KOPT-K1 (cell line): ENCODE results near the gene C16orf86.

Experiments
- H3K27ac ChIP-seq: fragments of 200-600 bp; sonication (generic); 2 replicates; pipeline ENCODE4 v1.5.1; 2016; ENCODE audit warnings: antibody characterized with exemption, mild to moderate bottlenecking, low read depth, low read length; ENCODE audit not compliant: poor library complexity, severe bottlenecking
- H3K36me3 ChIP-seq: fragments of 200-600 bp; sonication (generic); 2 replicates; pipeline ENCODE4 v1.5.1; 2017; ENCODE audit warnings: antibody characterized with exemption, mild to moderate bottlenecking, low read length, moderate library complexity; ENCODE audit not compliant: insufficient read depth
- H3K9me3 ChIP-seq: fragments of 200-600 bp; sonication (generic); 2 replicates; pipeline ENCODE4 v1.5.1; 2017; ENCODE audit warnings: antibody characterized with exemption, low read length, mild to moderate bottlenecking; ENCODE audit not compliant: insufficient read depth, poor library complexity, severe bottlenecking

The C16orf86 gene

GRCh38 chr16:67668495-67669157 lies 2.0 kb downstream of the C16orf86 start:
- H3K36me3 ChIP-seq, result no peaks in the 10 kb centered on the region
- no peak overlapping the region for H3K27ac ChIP-seq
- no peaks in the 10 kb centered on the region for H3K9me3 ChIP-seq

- H3K9me3 ChIP-seq, result no peaks in the 10 kb centered on the region
- no peak overlapping the region for H3K27ac ChIP-seq
- peaks cover 2% of the 10 kb centered on the region; the same call in 1 of the 2 replicates for H3K36me3 ChIP-seq
Measured at GRCh38 chr16:67669499-67670101, 3.0 kb downstream of the C16orf86 start.

GRCh38 chr16:67672306-67672705 lies 5.7 kb downstream of the C16orf86 start:
- Histone ChIP-seq H3K9me3 (no peaks in the 10 kb centered on the region), H3K27ac (no peak overlapping the region), H3K36me3 (peaks cover 19% of the 10 kb centered on the region; the same call in 1 of the 2 replicates)

- Histone ChIP-seq H3K36me3 (peaks cover 19% of the 10 kb centered on the region; the same call in 1 of the 2 replicates), H3K9me3 (no peaks in the 10 kb centered on the region), H3K27ac (no peak overlapping the region)
Measured at GRCh38 chr16:67672739-67673662, 6.4 kb downstream of the C16orf86 start.

- Histone ChIP-seq H3K9me3 (no peaks in the 10 kb centered on the region), H3K36me3 (peaks cover 24% of the 10 kb centered on the region; the same call in 1 of the 2 replicates), H3K27ac (no peak overlapping the region)
Measured at GRCh38 chr16:67673712-67674580, 7.3 kb downstream of the C16orf86 start.

GRCh38 chr16:67674851-67675578 lies 8.4 kb downstream of the C16orf86 start:
- Histone ChIP-seq H3K27ac (no peak overlapping the region), H3K9me3 (no peaks in the 10 kb centered on the region), H3K36me3 (peaks cover 29% of the 10 kb centered on the region; the same call in 1 of the 2 replicates)

GRCh38 chr16:67675579-67675935 lies 8.9 kb downstream of the C16orf86 start:
- peaks cover 34% of the 10 kb centered on the region; the same call in 1 of the 2 replicates for H3K36me3 ChIP-seq
- no peak overlapping the region for H3K27ac ChIP-seq
- no peaks in the 10 kb centered on the region for H3K9me3 ChIP-seq

- Histone ChIP-seq H3K9me3 (no peaks in the 10 kb centered on the region), H3K27ac (no peak overlapping the region), H3K36me3 (peaks cover 37% of the 10 kb centered on the region; the same call in 1 of the 2 replicates)
Measured at GRCh38 chr16:67675999-67676398, 9.4 kb downstream of the C16orf86 start.

- H3K9me3 ChIP-seq, result no peaks in the 10 kb centered on the region
- peaks cover 41% of the 10 kb centered on the region; the same call in 1 of the 2 replicates for H3K36me3 ChIP-seq
- no peak overlapping the region for H3K27ac ChIP-seq
Measured at GRCh38 chr16:67676516-67676915, 9.9 kb downstream of the C16orf86 start.

- Histone ChIP-seq H3K27ac (no peak overlapping the region), H3K9me3 (no peaks in the 10 kb centered on the region), H3K36me3 (peaks cover 45% of the 10 kb centered on the region; the same call in 1 of the 2 replicates)
Measured at GRCh38 chr16:67676939-67677338, 10.3 kb downstream of the C16orf86 start.

- Histone ChIP-seq H3K9me3 (no peaks in the 10 kb centered on the region), H3K36me3 (peaks cover 50% of the 10 kb centered on the region), H3K27ac (no peak overlapping the region)
Measured at GRCh38 chr16:67677712-67678111, 11.1 kb downstream of the C16orf86 start.

GRCh38 chr16:67678354-67679023 lies 11.9 kb downstream of the C16orf86 start:
- H3K27ac ChIP-seq, result no peak overlapping the region
- no peaks in the 10 kb centered on the region for H3K9me3 ChIP-seq
- H3K36me3 ChIP-seq, result peaks cover 58% of the 10 kb centered on the region
